CD14-positive monocyte (primary cell): ENCODE data around the gene RBM12. TPM values are rescaled to one million over a fixed set of nuclear protein-coding genes. Genes with fewer than 3 reads are reported as not detected.

Experiments used
- DNase-seq, 3 donors: peaks; one replicate each; pipeline ENCODE4 v3.0.0-alpha.2; 2011 to 2022
- H2AFZ ChIP-seq: 2 replicates; pipeline ENCODE4 v1.6.0; 2012; ENCODE audit warnings: mild to moderate bottlenecking, low read depth, low read length, inconsistent platforms; ENCODE audit not compliant: insufficient read depth, poor library complexity, severe bottlenecking
- H3K27ac ChIP-seq, 2 donors: 1 replicate in 1 of 2; 2 replicates in 1 of 2; pipeline ENCODE4 v1.5.1; 2012 to 2013; ENCODE audit warnings: low read length in 2 of 2, control low read depth in 1 of 2, inconsistent platforms in 1 of 2, low read depth in 1 of 2, mild to moderate bottlenecking in 1 of 2
- H3K27me3 ChIP-seq, 2 donors: one replicate each; pipeline versions ENCODE4 v1.6.0 to v1.6.1; 2011 to 2013; ENCODE audit warnings: low read length in 2 of 2; ENCODE audit not compliant: control insufficient read depth in 2 of 2, insufficient read depth in 2 of 2
- H3K36me3 ChIP-seq, 2 donors: replicated peaks in 1 of 2; 1 replicate in 1 of 2; 2 replicates in 1 of 2; pipeline versions ENCODE4 v1.5.1 to v1.6.1; 2012 to 2013; ENCODE audit warnings: low read length in 2 of 2, control low read depth in 1 of 2, inconsistent platforms in 1 of 2, mild to moderate bottlenecking in 1 of 2; ENCODE audit not compliant: insufficient read depth in 2 of 2, control insufficient read depth in 1 of 2
- H3K4me1 ChIP-seq, 2 donors: 1 replicate in 1 of 2; 2 replicates in 1 of 2; pipeline versions ENCODE4 v1.5.1 to v1.6.1; 2012 to 2013; ENCODE audit warnings: low read length in 2 of 2, control low read depth in 1 of 2, inconsistent platforms in 1 of 2, mild to moderate bottlenecking in 1 of 2, moderate library complexity in 1 of 2; ENCODE audit not compliant: insufficient read depth in 2 of 2, control insufficient read depth in 1 of 2
- H3K4me2 ChIP-seq: replicated peaks from 2 replicates; pipeline ENCODE3; 2012; ENCODE audit warnings: low read length, moderate library complexity, mild to moderate bottlenecking; ENCODE audit not compliant: poor library complexity, severe bottlenecking; ENCODE audit errors: extremely low read depth
- H3K4me3 ChIP-seq, 3 experiments: fragments of 200-600 bp in 1 of 3; sonication (generic) in 1 of 3; replicated peaks in 1 of 3; 1 replicate in 2 of 3; 2 replicates in 1 of 3; pipeline ENCODE4 v1.5.1; 2011 to 2013; ENCODE audit warnings: low read length in 3 of 3, mild to moderate bottlenecking in 3 of 3, control low read depth in 2 of 3, low read depth in 2 of 3, inconsistent platforms in 1 of 3, moderate library complexity in 1 of 3
- H3K79me2 ChIP-seq: 2 replicates; pipeline ENCODE4 v1.6.0; 2012; ENCODE audit warnings: mild to moderate bottlenecking, control low read depth, inconsistent platforms, low read length, moderate library complexity; ENCODE audit not compliant: insufficient read depth
- H3K9ac ChIP-seq: 2 replicates; pipeline ENCODE4 v1.6.0; 2017; ENCODE audit warnings: low read length, mild to moderate bottlenecking; ENCODE audit not compliant: insufficient read depth, poor library complexity, severe bottlenecking
- H3K9me3 ChIP-seq, 2 donors: replicated peaks in 1 of 2; 1 replicate in 1 of 2; 2 replicates in 1 of 2; pipeline versions ENCODE4 v1.5.1 to v1.6.1; 2012 to 2013; ENCODE audit warnings: low read length in 2 of 2, control low read depth in 1 of 2; ENCODE audit not compliant: control insufficient read depth in 1 of 2, insufficient read depth in 1 of 2
- H4K20me1 ChIP-seq: 2 replicates; pipeline ENCODE4 v1.6.0; 2012; ENCODE audit warnings: mild to moderate bottlenecking, low read length, control low read depth, moderate library complexity; ENCODE audit not compliant: insufficient read depth
- H3K27ac Mint-ChIP-seq, 7 donors: one replicate each; pipeline ENCODE4 v1.8.0; 2020; ENCODE audit warnings: mild to moderate bottlenecking in 7 of 7, mixed read lengths in 7 of 7, moderate library complexity in 6 of 7, inconsistent platforms in 2 of 7
- H3K27me3 Mint-ChIP-seq, 3 donors: one replicate each; pipeline ENCODE4 v1.8.0; 2021 to 2022; ENCODE audit warnings: low read depth in 3 of 3, mild to moderate bottlenecking in 3 of 3, mixed read lengths in 3 of 3, moderate library complexity in 3 of 3, inconsistent platforms in 1 of 3
- H3K36me3 Mint-ChIP-seq, 2 donors: one replicate each; pipeline ENCODE4 v1.8.0; 2020; ENCODE audit warnings: mixed read lengths in 2 of 2, inconsistent platforms in 1 of 2, mild to moderate bottlenecking in 1 of 2
- H3K4me1 Mint-ChIP-seq: one replicate; pipeline ENCODE4 v1.8.0; 2020; ENCODE audit warnings: mild to moderate bottlenecking, mixed read lengths
- H3K4me3 Mint-ChIP-seq, 2 donors: one replicate each; pipeline ENCODE4 v1.8.0; 2020; ENCODE audit warnings: mild to moderate bottlenecking in 2 of 2, mixed read lengths in 2 of 2, moderate library complexity in 1 of 2
- H3K9me3 Mint-ChIP-seq, 7 donors: one replicate each; pipeline ENCODE4 v1.8.0; 2020 to 2022; ENCODE audit warnings: mixed read lengths in 7 of 7, mild to moderate bottlenecking in 6 of 7, moderate library complexity in 6 of 7, inconsistent platforms in 2 of 7
- WGBS: methylation state at CpG from one replicate; pipeline ENCODE4 v1.1.5; 2013; ENCODE audit warnings: missing lambda C conversion rate; ENCODE audit not compliant: insufficient coverage; 5-methylcytosine and 5-hydroxymethylcytosine counted together
- intact Hi-C, 2 donors: fragments of 100-400 bp; cut with micrococcal nuclease; formaldehyde crosslinking; loops; one replicate each; pipeline versions ENCODE4 v1.15.0 to v1.15.1; 2023
- polyA minus RNA-seq: library from RNA; depleted of rRNA, polyadenylated mRNA; stranded (reverse); fragments of >200 nt; gene quantifications from 2 replicates; pipeline ENCODE4 v1.2.3, GENCODE V29; 2012
- polyA plus RNA-seq, 3 donors: library from polyadenylated mRNA; depleted of rRNA in 1 of 3; unstranded in 2 of 3; stranded (reverse) in 1 of 3; fragments of 300-500 nt in 2 of 3; fragments of >200 nt in 1 of 3; fragmentation: Illumina TruSeq in 2 of 3; gene quantifications; 1 replicate in 2 of 3; 2 replicates in 1 of 3; pipeline ENCODE4 v1.2.3, GENCODE V29; 2012 to 2021
- total RNA-seq, 12 experiments: library from RNA in 1 of 12; stranded (reverse) in 1 of 12; fragments of 120-200 nt in 1 of 12; gene quantifications; one replicate each; pipeline ENCODE4 v1.2.4 and lab custom pipeline; 2013 to 2026; ENCODE audit warnings: mixed read lengths in 6 of 12, inconsistent platforms in 1 of 12
- TF ChIP-seq, protein P1 (sequence below): fragments of 200-600 bp; IDR thresholded peaks from one replicate; pipeline ENCODE4 v1.8.0; 2022; ENCODE audit warnings: antibody characterized with exemption, mild to moderate bottlenecking

Gene RBM12, protein sequence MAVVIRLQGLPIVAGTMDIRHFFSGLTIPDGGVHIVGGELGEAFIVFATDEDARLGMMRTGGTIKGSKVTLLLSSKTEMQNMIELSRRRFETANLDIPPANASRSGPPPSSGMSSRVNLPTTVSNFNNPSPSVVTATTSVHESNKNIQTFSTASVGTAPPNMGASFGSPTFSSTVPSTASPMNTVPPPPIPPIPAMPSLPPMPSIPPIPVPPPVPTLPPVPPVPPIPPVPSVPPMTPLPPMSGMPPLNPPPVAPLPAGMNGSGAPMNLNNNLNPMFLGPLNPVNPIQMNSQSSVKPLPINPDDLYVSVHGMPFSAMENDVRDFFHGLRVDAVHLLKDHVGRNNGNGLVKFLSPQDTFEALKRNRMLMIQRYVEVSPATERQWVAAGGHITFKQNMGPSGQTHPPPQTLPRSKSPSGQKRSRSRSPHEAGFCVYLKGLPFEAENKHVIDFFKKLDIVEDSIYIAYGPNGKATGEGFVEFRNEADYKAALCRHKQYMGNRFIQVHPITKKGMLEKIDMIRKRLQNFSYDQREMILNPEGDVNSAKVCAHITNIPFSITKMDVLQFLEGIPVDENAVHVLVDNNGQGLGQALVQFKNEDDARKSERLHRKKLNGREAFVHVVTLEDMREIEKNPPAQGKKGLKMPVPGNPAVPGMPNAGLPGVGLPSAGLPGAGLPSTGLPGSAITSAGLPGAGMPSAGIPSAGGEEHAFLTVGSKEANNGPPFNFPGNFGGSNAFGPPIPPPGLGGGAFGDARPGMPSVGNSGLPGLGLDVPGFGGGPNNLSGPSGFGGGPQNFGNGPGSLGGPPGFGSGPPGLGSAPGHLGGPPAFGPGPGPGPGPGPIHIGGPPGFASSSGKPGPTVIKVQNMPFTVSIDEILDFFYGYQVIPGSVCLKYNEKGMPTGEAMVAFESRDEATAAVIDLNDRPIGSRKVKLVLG
- 59.1 TPM for total RNA-seq (2013)
- polyA plus RNA-seq (10 to 100 TPM; 21.5 to 32.8 (median 30.4) TPM), polyA minus RNA-seq (20.6 and 53.1 TPM in 2 replicates), total RNA-seq (lab: John Stamatoyannopoulos, UW) (84.0 to 181 (median 118) reads per million in 11 experiments)

DNA sequence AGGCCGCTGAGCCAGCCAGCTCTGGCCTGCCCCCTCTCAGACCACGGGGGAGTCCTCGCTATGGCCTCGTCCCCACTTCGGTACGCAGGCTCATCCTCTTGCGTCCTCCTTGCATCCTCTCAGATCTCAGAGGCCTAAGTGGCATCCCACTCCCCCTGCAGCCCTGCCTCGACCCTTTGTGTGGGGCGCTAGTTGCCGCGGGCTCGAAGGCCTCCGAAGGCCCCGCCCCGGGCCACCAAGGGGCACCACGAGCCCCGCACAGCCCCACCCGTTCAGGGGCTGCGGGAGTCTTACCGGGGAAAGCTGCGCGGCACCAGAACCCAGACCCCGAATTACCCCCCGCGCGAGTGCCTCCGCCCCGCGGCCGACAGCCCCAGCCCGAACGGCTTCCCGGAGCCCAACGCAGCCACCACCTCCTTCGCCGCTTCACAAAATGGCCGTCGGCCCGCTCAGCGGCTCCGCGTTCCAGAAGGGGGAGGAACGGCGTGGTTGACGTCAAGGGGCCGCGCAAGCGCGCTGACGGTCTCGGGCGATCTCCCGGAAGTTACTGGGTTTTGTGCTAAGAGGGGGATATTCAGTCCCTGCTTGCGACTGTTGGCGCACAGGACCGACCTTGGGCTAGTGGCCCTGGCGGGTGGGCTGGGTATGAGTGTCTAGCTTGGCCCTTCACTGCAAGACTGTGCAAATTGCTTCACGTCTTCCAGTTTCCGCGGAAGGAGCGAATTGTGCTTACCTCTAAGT, at the start of gene RBM12, which contains the start of gene CPNE1:
Gene RBM12 (minus strand): TSS at position 435 of the 741 bp plus-strand sequence. CDS start 9,578 bp downstream, outside the sequence.
Gene CPNE1 (minus strand): TSS at position 435 of the 741 bp plus-strand sequence. CDS start 31,977 bp downstream, outside the sequence.
- peaks cover 16 to 19% of the 10 kb centered on the region in 2 donors for H3K36me3 Mint-ChIP-seq
- no peaks in the 10 kb centered on the region for H3K27me3 Mint-ChIP-seq
- Histone ChIP-seq H3K9me3 (no peaks in the 10 kb centered on the region), H3K36me3 (peaks cover 15% of the 10 kb centered on the region in 2 donors), H3K27me3 (no peaks in the 10 kb centered on the region), H2AFZ (peak within 1 kb of the TSS; percentile 87), H3K79me2 (peaks cover 55% of the 10 kb centered on the region), H3K4me1 (peaks cover 33 to 37% of the 10 kb centered on the region in 2 donors), H3K4me2 (peak within 1 kb of the TSS; percentile 90), H3K27ac (peak within 1 kb of the TSS; percentile 88 to 97), H3K9ac (peak within 1 kb of the TSS; percentile 97), H3K4me3 (peak within 1 kb of the TSS; percentile 74 to 85 (median 85)), H4K20me1 (peaks cover 21% of the 10 kb centered on the region)
- peak; percentile 92 to 94 (median 93) for DNase-seq
- TF ChIP-seq, protein P1, sequence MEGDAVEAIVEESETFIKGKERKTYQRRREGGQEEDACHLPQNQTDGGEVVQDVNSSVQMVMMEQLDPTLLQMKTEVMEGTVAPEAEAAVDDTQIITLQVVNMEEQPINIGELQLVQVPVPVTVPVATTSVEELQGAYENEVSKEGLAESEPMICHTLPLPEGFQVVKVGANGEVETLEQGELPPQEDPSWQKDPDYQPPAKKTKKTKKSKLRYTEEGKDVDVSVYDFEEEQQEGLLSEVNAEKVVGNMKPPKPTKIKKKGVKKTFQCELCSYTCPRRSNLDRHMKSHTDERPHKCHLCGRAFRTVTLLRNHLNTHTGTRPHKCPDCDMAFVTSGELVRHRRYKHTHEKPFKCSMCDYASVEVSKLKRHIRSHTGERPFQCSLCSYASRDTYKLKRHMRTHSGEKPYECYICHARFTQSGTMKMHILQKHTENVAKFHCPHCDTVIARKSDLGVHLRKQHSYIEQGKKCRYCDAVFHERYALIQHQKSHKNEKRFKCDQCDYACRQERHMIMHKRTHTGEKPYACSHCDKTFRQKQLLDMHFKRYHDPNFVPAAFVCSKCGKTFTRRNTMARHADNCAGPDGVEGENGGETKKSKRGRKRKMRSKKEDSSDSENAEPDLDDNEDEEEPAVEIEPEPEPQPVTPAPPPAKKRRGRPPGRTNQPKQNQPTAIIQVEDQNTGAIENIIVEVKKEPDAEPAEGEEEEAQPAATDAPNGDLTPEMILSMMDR: no peak
- under 1% methylated on average over 54 of the region's 61 CpGs for whole genome bisulfite sequencing
- peaks cover 0 to 3% (median 0%) of the 10 kb centered on the region in 7 donors for H3K9me3 Mint-ChIP-seq
- H3K4me3 Mint-ChIP-seq: peak within 1 kb of the TSS; percentile 88 to 96
- intact Hi-C loops: loop anchor here in 1 of 2 donors (10.0 kb wide), 1 partner anchor 50 kb away; the partner anchor contains the start of gene SPAG4
- peaks cover 40% of the 10 kb centered on the region for H3K4me1 Mint-ChIP-seq
- H3K27ac Mint-ChIP-seq: peak within 1 kb of the TSS; percentile 97 to 100 (median 99)
